Neuronal stem cell (in vitro differentiated cells): ENCODE measurements around the gene MMD.
A peak's percentile ranks its signal among the peaks of the same experiment; 100 is the strongest.
"Not testable (repeated sequence)": the region's sequence is repeated elsewhere in the genome, so short reads cannot be mapped to it uniquely, and the experiment has no call there.

Source experiments
- DNase-seq: peaks from one replicate; pipeline ENCODE4 v3.0.0-alpha.2; 2013; ENCODE audit warnings: low spot score
- H2AFZ ChIP-seq: one replicate; pipeline ENCODE4 v1.6.1; 2013; ENCODE audit warnings: mild to moderate bottlenecking, low read length, inconsistent platforms
- H2AK5ac ChIP-seq: 2 replicates; pipeline ENCODE4 v1.6.1; 2013; ENCODE audit warnings: low read depth, mild to moderate bottlenecking, inconsistent platforms, low read length, moderate library complexity, mixed read lengths
- H2BK120ac ChIP-seq: 2 replicates; pipeline ENCODE4 v1.6.1; 2013; ENCODE audit warnings: low read depth, mild to moderate bottlenecking, inconsistent platforms, low read length, moderate library complexity, mixed read lengths
- H2BK12ac ChIP-seq: one replicate; pipeline ENCODE4 v1.6.1; 2013; ENCODE audit warnings: low read length, inconsistent platforms
- H2BK15ac ChIP-seq: 2 replicates; pipeline ENCODE4 v1.6.1; 2013; ENCODE audit warnings: mild to moderate bottlenecking, low read length, inconsistent platforms, mixed read lengths
- H2BK5ac ChIP-seq: one replicate; pipeline ENCODE4 v1.6.1; 2013; ENCODE audit warnings: inconsistent platforms, mild to moderate bottlenecking, low read length, moderate library complexity
- H3K14ac ChIP-seq: one replicate; pipeline ENCODE4 v1.6.1; 2013; ENCODE audit warnings: low read length, inconsistent platforms
- H3K18ac ChIP-seq: 2 replicates; pipeline ENCODE4 v1.6.1; 2013; ENCODE audit warnings: low read length, inconsistent platforms
- H3K23ac ChIP-seq: 2 replicates; pipeline ENCODE4 v1.6.1; 2013; ENCODE audit warnings: low read depth, mild to moderate bottlenecking, mixed read lengths, low read length, inconsistent platforms; ENCODE audit not compliant: poor library complexity
- H3K27ac ChIP-seq: replicated peaks from 3 replicates; pipeline ENCODE4 v1.5.1; 2013; ENCODE audit warnings: low read length, inconsistent platforms
- H3K27me3 ChIP-seq, 3 experiments: 2 replicates each; pipeline ENCODE4 v1.6.1; 2013; ENCODE audit warnings: low read length in 3 of 3, mild to moderate bottlenecking in 2 of 3, inconsistent platforms in 1 of 3, low read depth in 1 of 3, mixed read lengths in 1 of 3, moderate library complexity in 1 of 3; ENCODE audit not compliant: control insufficient read depth in 3 of 3, insufficient read depth in 3 of 3
- H3K36me3 ChIP-seq, 2 donors: replicated peaks in 1 of 2; 2 replicates each; pipeline ENCODE4 v1.6.1; 2013; ENCODE audit warnings: low read length in 2 of 2; ENCODE audit not compliant: control insufficient read depth in 2 of 2, insufficient read depth in 2 of 2
- H3K4ac ChIP-seq: 2 replicates; pipeline ENCODE4 v1.6.1; 2013; ENCODE audit warnings: inconsistent platforms, mild to moderate bottlenecking, low read length, moderate library complexity
- H3K4me1 ChIP-seq, 2 donors: 1 replicate in 1 of 2; 2 replicates in 1 of 2; pipeline ENCODE4 v1.6.1; 2013; ENCODE audit warnings: low read length in 2 of 2, low read depth in 1 of 2; ENCODE audit not compliant: control insufficient read depth in 2 of 2, insufficient read depth in 1 of 2
- H3K4me2 ChIP-seq: one replicate; pipeline ENCODE4 v1.6.1; 2013; ENCODE audit warnings: mild to moderate bottlenecking, low read length, inconsistent platforms; ENCODE audit not compliant: insufficient read depth, poor library complexity, severe bottlenecking
- H3K4me3 ChIP-seq, 2 donors: 2 replicates each; pipeline ENCODE4 v1.5.1; 2013; ENCODE audit warnings: low read length in 2 of 2, mild to moderate bottlenecking in 2 of 2, inconsistent platforms in 1 of 2, moderate library complexity in 1 of 2
- H3K79me1 ChIP-seq: one replicate; pipeline ENCODE4 v1.6.1; 2013; ENCODE audit warnings: low read depth, mild to moderate bottlenecking, inconsistent platforms, low read length, moderate library complexity
- H3K9ac ChIP-seq: one replicate; pipeline ENCODE4 v1.6.1; 2013; ENCODE audit warnings: mild to moderate bottlenecking, low read depth, low read length, inconsistent platforms; ENCODE audit not compliant: poor library complexity
- H3K9me3 ChIP-seq, 2 donors: replicated peaks in 1 of 2; 2 replicates each; pipeline versions ENCODE3 to v1.6.1; 2013; ENCODE audit warnings: low read length in 2 of 2, mild to moderate bottlenecking in 2 of 2, inconsistent platforms in 1 of 2, low read depth in 1 of 2, mixed read lengths in 1 of 2, moderate library complexity in 1 of 2; ENCODE audit not compliant: control insufficient read depth in 2 of 2, insufficient read depth in 1 of 2
- H4K8ac ChIP-seq: one replicate; pipeline ENCODE4 v1.6.1; 2013; ENCODE audit warnings: low read depth, mild to moderate bottlenecking, inconsistent platforms, low read length, moderate library complexity
- H4K91ac ChIP-seq: one replicate; pipeline ENCODE4 v1.6.1; 2013; ENCODE audit warnings: low read length, low read depth, mild to moderate bottlenecking, inconsistent platforms; ENCODE audit not compliant: poor library complexity
- WGBS, 2 donors: extraction: QIAGEN DNeasy Blood & Tissue Kit; methylation state at CpG; one replicate each; pipeline ENCODE4 v1.1.7; 2013; ENCODE audit warnings: missing lambda C conversion rate in 2 of 2, mixed read lengths in 1 of 2; ENCODE audit not compliant: insufficient read length in 2 of 2, insufficient replicate concordance in 1 of 2; ENCODE audit errors: extremely low coverage in 2 of 2; 5-methylcytosine and 5-hydroxymethylcytosine counted together

Gene MMD

DNA sequence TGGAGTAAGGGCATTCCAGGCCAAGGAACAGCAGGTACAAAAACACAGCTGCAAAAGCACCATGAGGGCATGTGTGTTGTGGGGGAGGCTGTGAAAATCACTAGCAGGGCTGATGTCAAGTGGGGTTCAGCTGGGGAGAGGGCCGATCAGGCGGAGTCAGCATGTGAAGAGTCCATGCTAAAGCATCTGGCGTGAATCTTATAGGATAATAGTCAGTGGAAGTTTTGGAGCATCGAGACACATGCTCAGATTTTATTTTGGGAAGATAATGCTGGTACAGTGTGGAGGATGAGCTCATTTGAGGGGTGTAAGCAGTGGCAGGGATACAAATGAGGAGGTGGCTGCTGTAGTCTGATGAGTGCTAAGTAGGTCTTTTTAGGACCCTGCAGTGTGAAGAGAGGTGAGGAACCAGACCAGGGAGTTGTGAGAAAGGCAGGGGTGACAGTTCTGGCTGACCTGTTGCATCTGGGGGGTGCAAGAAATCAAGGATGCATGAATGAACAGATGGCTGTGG is 30.3 kb downstream of the MMD start:
- no peak overlapping the region for H3K14ac ChIP-seq
- no peak overlapping the region for H2BK5ac ChIP-seq
- peak overlapping the region in 1 of 2 donors; percentile 18 for H3K4me3 ChIP-seq
- DNase-seq: no peak
- no peak overlapping the region for H3K4me2 ChIP-seq
- H3K23ac ChIP-seq: no peak overlapping the region
- no peak overlapping the region for H2BK12ac ChIP-seq
- no peaks in the 10 kb centered on the region for H3K9me3 ChIP-seq
- no peak overlapping the region for H2BK120ac ChIP-seq
- no peak overlapping the region for H2AFZ ChIP-seq
- H4K8ac ChIP-seq: no peak overlapping the region
- H3K27me3 ChIP-seq: no peaks in the 10 kb centered on the region
- H3K4ac ChIP-seq: no peak overlapping the region
- H2AK5ac ChIP-seq: no peak overlapping the region
- WGBS, 2 donors: no CpG with 5 or more reads among the region's 4 CpGs
- peaks cover 5 to 13% of the 10 kb centered on the region in 2 donors for H3K4me1 ChIP-seq
- peaks cover 2 to 40% of the 10 kb centered on the region in 2 donors for H3K36me3 ChIP-seq
- H3K79me1 ChIP-seq: no peaks in the 10 kb centered on the region
- no peak overlapping the region for H3K9ac ChIP-seq
- H3K18ac ChIP-seq: no peak overlapping the region
- no peak overlapping the region for H3K27ac ChIP-seq
- no peak overlapping the region for H4K91ac ChIP-seq
- no peak overlapping the region for H2BK15ac ChIP-seq

- H3K79me1 ChIP-seq: no peaks in the 10 kb centered on the region
- no peaks in the 10 kb centered on the region for H3K9me3 ChIP-seq
- no peak overlapping the region for H3K4me3 ChIP-seq
- H2AK5ac ChIP-seq: no peak overlapping the region
- no CpG with 5 or more reads among the region's 3 CpGs for WGBS, 2 donors
- peaks cover 2 to 33% of the 10 kb centered on the region in 2 donors for H3K36me3 ChIP-seq
- DNase-seq: no peak
- no peaks in the 10 kb centered on the region for H3K27me3 ChIP-seq
- no peak overlapping the region for H4K91ac ChIP-seq
- H2AFZ ChIP-seq: no peak overlapping the region
- no peak overlapping the region for H2BK15ac ChIP-seq
- H3K9ac ChIP-seq: no peak overlapping the region
- H3K4me1 ChIP-seq: peaks cover 5 to 13% of the 10 kb centered on the region in 2 donors
- H2BK120ac ChIP-seq: no peak overlapping the region
- no peak overlapping the region for H3K4ac ChIP-seq
- H3K14ac ChIP-seq: no peak overlapping the region
- H3K4me2 ChIP-seq: no peak overlapping the region
- H3K27ac ChIP-seq: no peak overlapping the region
- no peak overlapping the region for H2BK12ac ChIP-seq
- H2BK5ac ChIP-seq: no peak overlapping the region
- H3K23ac ChIP-seq: no peak overlapping the region
- H4K8ac ChIP-seq: no peak overlapping the region
- no peak overlapping the region for H3K18ac ChIP-seq
Observed at GRCh38 chr17:55390364-55390977, 31.2 kb downstream of the MMD start.

DNA sequence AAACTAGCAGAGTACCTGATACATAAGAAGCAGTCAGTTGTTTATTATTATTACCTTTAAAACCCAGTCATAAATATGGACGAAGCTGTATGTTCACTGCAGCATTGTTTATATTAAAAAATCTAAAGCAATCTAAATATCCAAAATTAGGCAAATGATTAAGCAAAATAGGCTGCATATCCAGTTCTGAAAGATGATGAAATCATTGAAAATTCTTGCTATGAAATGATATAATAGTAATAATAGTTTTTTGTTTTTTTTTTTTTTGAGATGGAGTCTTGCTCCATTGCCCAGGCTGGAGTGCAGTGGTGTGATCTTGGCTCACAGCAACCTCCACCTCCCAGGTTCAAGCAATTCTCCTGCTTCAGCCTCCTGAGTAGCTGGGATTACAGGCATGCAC is 31.9 kb downstream of the MMD start:
- not testable (repeated sequence) for H3K4me3 ChIP-seq, H3K4ac ChIP-seq, H3K18ac ChIP-seq, H3K27me3 ChIP-seq, H3K79me1 ChIP-seq, H3K9me3 ChIP-seq, H3K27ac ChIP-seq, H3K23ac ChIP-seq, H4K91ac ChIP-seq, H2BK15ac ChIP-seq, H2BK120ac ChIP-seq, DNase-seq, H2AFZ ChIP-seq, H3K4me2 ChIP-seq, H3K9ac ChIP-seq, H3K14ac ChIP-seq, H2AK5ac ChIP-seq, H2BK12ac ChIP-seq, H2BK5ac ChIP-seq, H4K8ac ChIP-seq
- Histone ChIP-seq H3K36me3 (peaks cover 2 to 30% of the 10 kb centered on the region in 2 donors), H3K4me1 (peaks cover 5 to 13% of the 10 kb centered on the region in 2 donors)
- no CpG with 5 or more reads among the region's 1 CpG for WGBS, 2 donors

DNA sequence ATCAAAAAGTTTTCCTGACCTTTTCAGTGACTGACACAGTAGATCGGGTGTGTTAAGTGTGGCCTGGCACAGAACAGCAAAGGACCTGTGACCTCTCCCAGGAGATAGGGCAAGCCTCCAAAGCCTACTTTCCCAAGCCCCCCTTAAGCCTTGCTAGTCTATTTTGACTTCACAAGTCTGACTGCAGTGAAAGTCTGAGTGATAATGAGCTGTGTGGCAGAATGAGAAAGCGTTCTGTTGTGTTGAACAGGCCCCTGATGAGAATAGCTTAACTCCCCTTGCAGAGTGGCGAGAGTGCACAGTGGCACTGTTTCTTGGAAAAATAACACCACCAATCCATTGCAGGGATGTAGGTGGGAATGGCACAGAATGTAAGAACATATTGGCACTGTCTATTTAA is 32.8 kb downstream of the MMD start:
- no peaks in the 10 kb centered on the region for H3K9me3 ChIP-seq
- H2AFZ ChIP-seq: no peak overlapping the region
- no peak overlapping the region for H3K4me3 ChIP-seq
- H2BK12ac ChIP-seq: no peak overlapping the region
- DNase-seq: peak; percentile 55
- peaks cover 0 to 21% of the 10 kb centered on the region in 2 donors for H3K36me3 ChIP-seq
- H2BK120ac ChIP-seq: no peak overlapping the region
- H3K4me1 ChIP-seq: peaks cover 5 to 13% of the 10 kb centered on the region in 2 donors
- no peak overlapping the region for H3K4me2 ChIP-seq
- H3K9ac ChIP-seq: no peak overlapping the region
- H2BK15ac ChIP-seq: no peak overlapping the region
- no peak overlapping the region for H4K8ac ChIP-seq
- WGBS, 2 donors: no CpG with 5 or more reads among the region's 3 CpGs
- no peak overlapping the region for H4K91ac ChIP-seq
- H3K79me1 ChIP-seq: no peaks in the 10 kb centered on the region
- no peaks in the 10 kb centered on the region for H3K27me3 ChIP-seq
- no peak overlapping the region for H3K18ac ChIP-seq
- no peak overlapping the region for H3K4ac ChIP-seq
- H3K23ac ChIP-seq: no peak overlapping the region
- no peak overlapping the region for H2BK5ac ChIP-seq
- H2AK5ac ChIP-seq: no peak overlapping the region
- H3K27ac ChIP-seq: peak overlapping the region; percentile 62
- no peak overlapping the region for H3K14ac ChIP-seq
